IPS-18a (cell line): ENCODE data around the gene ARSG.
"Not testable (repeated sequence)": the region's sequence is repeated elsewhere in the genome, so short reads cannot be mapped to it uniquely, and the experiment has no call there.

Experiments used
- H3K27ac ChIP-seq: one replicate; pipeline ENCODE4 v1.5.1; 2013; ENCODE audit warnings: low read length
- H3K27me3 ChIP-seq: one replicate; pipeline ENCODE4 v1.6.1; 2013; ENCODE audit warnings: mild to moderate bottlenecking, low read length; ENCODE audit not compliant: control insufficient read depth, insufficient read depth
- H3K36me3 ChIP-seq: one replicate; pipeline ENCODE4 v1.6.1; 2013; ENCODE audit warnings: low read depth, low read length; ENCODE audit not compliant: control insufficient read depth
- H3K4me1 ChIP-seq: one replicate; pipeline ENCODE4 v1.6.1; 2013; ENCODE audit warnings: low read depth, low read length; ENCODE audit not compliant: control insufficient read depth
- H3K4me3 ChIP-seq: one replicate; pipeline ENCODE4 v1.5.1; 2013; ENCODE audit warnings: low read length
- H3K9ac ChIP-seq: one replicate; pipeline ENCODE4 v1.6.1; 2013; ENCODE audit warnings: mild to moderate bottlenecking, low read length, moderate library complexity
- H3K9me3 ChIP-seq: one replicate; pipeline ENCODE4 v1.6.1; 2013; ENCODE audit warnings: low read depth, low read length; ENCODE audit not compliant: control insufficient read depth

ARSG gene

GRCh38 chr17:68257934-68258333 is 33.4 kb upstream of the ARSG start:
- Histone ChIP-seq H3K27ac (no peak overlapping the region), H3K9ac (no peak overlapping the region), H3K4me1 (peaks cover 8% of the 10 kb centered on the region)

DNA sequence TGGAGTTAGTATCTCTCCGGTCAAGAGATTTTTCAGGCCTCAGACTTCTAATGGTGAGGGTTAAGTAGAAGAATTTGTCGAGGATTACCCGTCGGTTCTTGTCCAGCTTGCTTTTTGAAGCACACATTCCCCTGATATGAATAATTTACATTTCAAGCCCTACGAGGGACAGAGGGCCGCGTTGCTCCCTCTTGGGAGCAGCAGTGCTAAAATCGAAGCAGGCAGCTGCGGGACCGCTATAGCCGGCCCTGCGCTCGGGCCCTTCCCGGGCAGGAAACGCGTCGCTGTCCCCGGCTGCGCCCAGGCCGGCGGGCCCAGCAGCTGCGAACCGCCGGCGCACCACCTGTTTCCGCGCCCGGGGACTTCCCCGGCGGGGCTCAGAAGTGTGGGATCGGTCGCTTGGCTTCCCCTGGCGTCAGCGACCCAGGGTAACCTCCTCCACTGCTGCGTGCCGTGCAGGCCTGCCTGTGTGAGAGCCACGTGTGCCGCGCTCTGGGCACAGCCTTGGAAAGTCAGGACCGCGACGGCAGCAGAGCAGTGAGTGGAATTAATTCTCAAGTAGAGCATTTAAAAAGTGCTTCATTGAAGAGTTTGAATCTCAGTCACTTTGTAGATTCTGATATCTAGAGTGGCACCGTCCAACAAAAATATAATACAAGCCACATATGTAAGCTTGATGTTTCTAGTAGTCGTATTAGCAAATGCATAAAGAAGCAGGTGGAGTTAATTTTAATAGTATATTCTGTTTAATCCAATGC is 32.2 kb upstream of the ARSG start:
- H3K4me1 ChIP-seq, H3K9me3 ChIP-seq, H3K27me3 ChIP-seq, H3K27ac ChIP-seq: not testable (repeated sequence)
- Histone ChIP-seq H3K9ac (peak overlapping the region; percentile 6), H3K4me3 (peak overlapping the region; percentile 51), H3K36me3 (peaks cover 18% of the 10 kb centered on the region)

More at GRCh38 chr17:68257934-68258333, 33.4 kb upstream of the ARSG start:
- Histone ChIP-seq H3K27me3 (no peaks in the 10 kb centered on the region), H3K9me3 (no peaks in the 10 kb centered on the region), H3K4me3 (no peak overlapping the region), H3K36me3 (peaks cover 23% of the 10 kb centered on the region)

- not testable (repeated sequence) for H3K27ac ChIP-seq, H3K27me3 ChIP-seq, H3K9me3 ChIP-seq, H3K4me1 ChIP-seq
- peak overlapping the region; percentile 40 for H3K4me3 ChIP-seq
- peaks cover 13% of the 10 kb centered on the region for H3K36me3 ChIP-seq
- H3K9ac ChIP-seq: peak overlapping the region; percentile 6
Measured at GRCh38 chr17:68259648-68259951, 31.7 kb upstream of the ARSG start.

DNA sequence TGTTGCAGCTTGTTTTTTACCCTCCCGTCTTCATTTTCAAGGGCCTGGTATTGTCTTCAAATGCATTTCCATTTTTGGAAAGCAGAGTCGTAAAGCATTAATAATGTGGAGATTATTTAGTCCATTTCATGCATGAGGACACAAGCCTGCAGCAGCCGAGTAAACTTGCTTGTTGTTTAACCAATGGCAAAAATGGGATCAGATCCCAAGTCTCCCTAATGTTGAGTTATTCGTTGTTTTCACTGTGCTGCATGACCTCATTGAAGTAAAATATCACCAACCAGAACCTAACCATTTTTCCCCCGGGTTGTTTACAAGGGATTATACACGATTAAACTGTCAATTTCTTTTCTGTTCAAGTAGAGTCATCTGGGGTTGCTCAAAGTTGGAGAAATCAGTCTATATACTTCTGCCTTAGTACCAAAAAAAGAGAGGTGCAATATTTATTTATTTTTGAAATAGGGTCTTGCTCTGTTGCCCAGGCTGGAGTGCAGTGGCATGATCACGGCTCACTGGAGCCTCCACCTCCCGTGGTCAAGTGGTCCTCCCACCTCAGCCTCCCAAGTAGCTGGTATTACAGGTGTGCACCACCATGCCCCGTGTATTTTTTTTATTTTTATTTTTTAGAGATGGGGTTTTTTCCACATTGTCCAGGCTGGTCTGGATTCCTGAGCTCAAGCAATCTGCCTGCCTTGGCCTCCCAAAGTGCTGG is 31.1 kb upstream of the ARSG start:
- Histone ChIP-seq H3K27me3 (no peaks in the 10 kb centered on the region), H3K9me3 (no peaks in the 10 kb centered on the region), H3K27ac (no peak overlapping the region), H3K9ac (no peak overlapping the region), H3K4me1 (peaks cover 4% of the 10 kb centered on the region), H3K36me3 (peaks cover 11% of the 10 kb centered on the region), H3K4me3 (no peak overlapping the region)

GRCh38 chr17:68262467-68262866 is 28.8 kb upstream of the ARSG start:
- H3K4me1 ChIP-seq, H3K9me3 ChIP-seq, H3K4me3 ChIP-seq, H3K27ac ChIP-seq, H3K9ac ChIP-seq, H3K36me3 ChIP-seq, H3K27me3 ChIP-seq: not testable (repeated sequence)

- H3K4me3 ChIP-seq, H3K36me3 ChIP-seq, H3K9ac ChIP-seq, H3K4me1 ChIP-seq, H3K27ac ChIP-seq, H3K27me3 ChIP-seq, H3K9me3 ChIP-seq: not testable (repeated sequence)
Measured at GRCh38 chr17:68263101-68263681, 28.1 kb upstream of the ARSG start.

- not testable (repeated sequence) for H3K4me1 ChIP-seq, H3K9me3 ChIP-seq, H3K9ac ChIP-seq, H3K4me3 ChIP-seq, H3K27me3 ChIP-seq, H3K27ac ChIP-seq, H3K36me3 ChIP-seq
Measured at GRCh38 chr17:68265833-68266232, 25.5 kb upstream of the ARSG start.

- Histone ChIP-seq H3K4me1 (no peaks in the 10 kb centered on the region), H3K9ac (no peak overlapping the region), H3K27me3 (no peaks in the 10 kb centered on the region), H3K36me3 (no peaks in the 10 kb centered on the region), H3K9me3 (peaks cover 5% of the 10 kb centered on the region), H3K4me3 (no peak overlapping the region), H3K27ac (no peak overlapping the region)
Measured at GRCh38 chr17:68273722-68274121, 17.6 kb upstream of the ARSG start.

DNA sequence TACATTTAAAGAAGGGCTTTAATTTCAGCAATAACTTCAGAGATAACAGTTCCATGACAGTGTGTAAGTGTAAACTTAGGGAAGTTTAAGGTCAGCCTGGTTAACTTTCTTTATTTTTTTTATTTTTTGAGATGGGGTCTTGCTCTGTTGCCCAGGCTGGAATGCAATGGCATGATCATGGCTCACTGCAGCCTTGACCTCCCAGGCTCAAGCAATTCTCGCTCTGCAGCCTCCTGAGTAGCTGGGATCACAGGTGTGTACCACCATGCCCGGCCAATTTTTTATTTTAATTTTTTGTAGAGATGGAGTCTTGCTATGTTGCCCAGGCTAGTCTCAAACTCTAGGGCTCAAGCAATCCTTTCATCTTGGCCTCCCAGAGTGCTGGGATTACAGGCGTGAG is 15.0 kb upstream of the ARSG start:
- not testable (repeated sequence) for H3K4me1 ChIP-seq, H3K27me3 ChIP-seq, H3K9me3 ChIP-seq, H3K4me3 ChIP-seq, H3K36me3 ChIP-seq, H3K27ac ChIP-seq, H3K9ac ChIP-seq

DNA sequence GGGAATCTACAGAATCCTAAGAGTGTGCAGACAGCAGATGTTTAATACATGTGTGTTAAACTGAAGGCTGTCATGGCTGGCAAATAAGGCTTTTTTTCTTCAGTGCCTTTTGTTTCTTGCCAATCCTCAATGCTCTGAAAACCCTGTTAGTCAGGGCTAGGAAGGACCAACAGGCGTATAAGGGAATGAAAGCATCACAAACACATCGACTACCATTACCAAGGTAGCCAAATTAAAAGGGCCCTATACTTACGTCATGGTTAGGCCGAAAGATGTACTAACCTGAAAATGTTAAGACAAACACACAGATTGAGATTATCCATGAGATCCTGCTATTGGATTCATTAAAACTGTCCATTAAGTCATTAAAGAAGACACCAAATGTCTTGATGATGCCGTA is 13.5 kb upstream of the ARSG start:
- Histone ChIP-seq H3K9ac (no peak overlapping the region), H3K27me3 (no peaks in the 10 kb centered on the region), H3K27ac (no peak overlapping the region), H3K36me3 (no peaks in the 10 kb centered on the region), H3K4me1 (no peaks in the 10 kb centered on the region), H3K9me3 (peaks cover 5% of the 10 kb centered on the region), H3K4me3 (no peak overlapping the region)

DNA sequence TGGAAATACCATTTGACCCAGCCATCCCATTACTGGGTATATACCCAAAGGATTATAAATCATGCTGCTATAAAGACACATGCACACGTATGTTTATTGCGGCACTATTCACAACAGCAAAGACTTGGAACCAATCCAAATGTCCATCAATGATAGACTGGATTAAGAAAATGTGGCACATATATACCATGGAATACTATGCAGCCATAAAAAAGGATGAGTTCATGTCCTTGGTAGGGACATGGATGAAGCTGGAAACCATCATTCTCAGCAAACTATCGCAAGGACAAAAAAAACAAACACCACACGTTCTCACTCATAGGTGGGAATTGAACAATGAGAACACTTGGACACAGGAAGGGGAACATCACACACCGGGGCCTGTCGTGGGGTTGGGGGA is 9.3 kb upstream of the ARSG start:
- H3K27ac ChIP-seq, H3K4me3 ChIP-seq, H3K9me3 ChIP-seq, H3K9ac ChIP-seq, H3K27me3 ChIP-seq, H3K4me1 ChIP-seq, H3K36me3 ChIP-seq: not testable (repeated sequence)

GRCh38 chr17:68288375-68288774 is 2.9 kb upstream of the ARSG start:
- H3K4me3 ChIP-seq: no peak overlapping the region
- peaks cover 43% of the 10 kb centered on the region for H3K27me3 ChIP-seq
- H3K27ac ChIP-seq: no peak overlapping the region
- H3K9ac ChIP-seq: no peak overlapping the region
- peaks cover 14% of the 10 kb centered on the region for H3K4me1 ChIP-seq
- no peaks in the 10 kb centered on the region for H3K9me3 ChIP-seq
- no peaks in the 10 kb centered on the region for H3K36me3 ChIP-seq
